Esophagus squamous epithelium (tissue), 4 donors: ENCODE results near the gene LSMEM2.

Source experiments
- POLR2A ChIP-seq, 4 donors: fragments of 450-650 bp; IDR thresholded peaks; one replicate each; pipeline ENCODE4 v1.6.1; 2017; ENCODE audit warnings: antibody characterized with exemption in 4 of 4, mild to moderate bottlenecking in 4 of 4, moderate library complexity in 3 of 4
- TF ChIP-seq, protein P1 (sequence below), 6 experiments: fragments of 450-650 bp in 4 of 6; fragments of 200-600 bp in 2 of 6; sonication (generic) in 2 of 6; IDR thresholded peaks; one replicate each; pipeline ENCODE4 v1.5.1; 2016 to 2019; ENCODE audit warnings: antibody characterized with exemption in 6 of 6, mild to moderate bottlenecking in 4 of 6, moderate library complexity in 4 of 6

- TF ChIP-seq, protein P1, sequence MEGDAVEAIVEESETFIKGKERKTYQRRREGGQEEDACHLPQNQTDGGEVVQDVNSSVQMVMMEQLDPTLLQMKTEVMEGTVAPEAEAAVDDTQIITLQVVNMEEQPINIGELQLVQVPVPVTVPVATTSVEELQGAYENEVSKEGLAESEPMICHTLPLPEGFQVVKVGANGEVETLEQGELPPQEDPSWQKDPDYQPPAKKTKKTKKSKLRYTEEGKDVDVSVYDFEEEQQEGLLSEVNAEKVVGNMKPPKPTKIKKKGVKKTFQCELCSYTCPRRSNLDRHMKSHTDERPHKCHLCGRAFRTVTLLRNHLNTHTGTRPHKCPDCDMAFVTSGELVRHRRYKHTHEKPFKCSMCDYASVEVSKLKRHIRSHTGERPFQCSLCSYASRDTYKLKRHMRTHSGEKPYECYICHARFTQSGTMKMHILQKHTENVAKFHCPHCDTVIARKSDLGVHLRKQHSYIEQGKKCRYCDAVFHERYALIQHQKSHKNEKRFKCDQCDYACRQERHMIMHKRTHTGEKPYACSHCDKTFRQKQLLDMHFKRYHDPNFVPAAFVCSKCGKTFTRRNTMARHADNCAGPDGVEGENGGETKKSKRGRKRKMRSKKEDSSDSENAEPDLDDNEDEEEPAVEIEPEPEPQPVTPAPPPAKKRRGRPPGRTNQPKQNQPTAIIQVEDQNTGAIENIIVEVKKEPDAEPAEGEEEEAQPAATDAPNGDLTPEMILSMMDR (IDR thresholded peaks at IDR 0.05), result no peak
- no peak for TF ChIP-seq POLR2A (IDR thresholded peaks at IDR 0.05)
These were observed 28.4 kb upstream of the LSMEM2 start for GRCh38 chr3:50250514-50250913.
